Measurements from ENCODE around the gene DLG2. TPM values are rescaled to one million over a fixed set of nuclear protein-coding genes. Genes with fewer than 3 reads are reported as not detected.
A peak's percentile ranks its signal among the peaks of the same experiment; 100 is the strongest.

Gene DLG2
- total RNA-seq, 1 donor from 2014 or later, result 5.9 TPM

GRCh38 chr11:83713708-83714107 lies 1913.4 kb downstream of the DLG2 start:
- Mint-ChIP-seq H3K27me3 (no peaks in the 10 kb centered on the region), H3K4me3 (no peak overlapping the region), H3K27ac (no peak overlapping the region), H3K36me3 (no peaks in the 10 kb centered on the region), H3K4me1 (ENCODE audit: unreplicated experiment) (peaks cover 5% of the 10 kb centered on the region), H3K9me3 (peaks cover 7% of the 10 kb centered on the region)
- DNase-seq (ENCODE audit: extremely low spot score, unreplicated experiment), result no peak
- no peak for TF ChIP-seq CTCF (conservative IDR thresholded peaks at IDR 0.05)

- Mint-ChIP-seq H3K4me3 (no peak overlapping the region), H3K36me3 (no peaks in the 10 kb centered on the region), H3K4me1 (ENCODE audit: unreplicated experiment) (no peaks in the 10 kb centered on the region), H3K27me3 (no peaks in the 10 kb centered on the region), H3K27ac (no peak overlapping the region), H3K9me3 (peaks cover 7% of the 10 kb centered on the region)
- DNase-seq (ENCODE audit: extremely low spot score, unreplicated experiment), result no peak
- no peak for TF ChIP-seq CTCF (conservative IDR thresholded peaks at IDR 0.05)
These were observed 1916.0 kb downstream of the DLG2 start for GRCh38 chr11:83711106-83711527.

GRCh38 chr11:83709434-83709833 lies 1917.7 kb downstream of the DLG2 start:
- Mint-ChIP-seq H3K4me1 (ENCODE audit: unreplicated experiment) (no peaks in the 10 kb centered on the region), H3K27me3 (no peaks in the 10 kb centered on the region), H3K27ac (no peak overlapping the region), H3K4me3 (no peak overlapping the region), H3K36me3 (no peaks in the 10 kb centered on the region), H3K9me3 (no peaks in the 10 kb centered on the region)
- TF ChIP-seq CTCF (conservative IDR thresholded peaks at IDR 0.05), result no peak
- no peak for DNase-seq (ENCODE audit: extremely low spot score, unreplicated experiment)

DNA sequence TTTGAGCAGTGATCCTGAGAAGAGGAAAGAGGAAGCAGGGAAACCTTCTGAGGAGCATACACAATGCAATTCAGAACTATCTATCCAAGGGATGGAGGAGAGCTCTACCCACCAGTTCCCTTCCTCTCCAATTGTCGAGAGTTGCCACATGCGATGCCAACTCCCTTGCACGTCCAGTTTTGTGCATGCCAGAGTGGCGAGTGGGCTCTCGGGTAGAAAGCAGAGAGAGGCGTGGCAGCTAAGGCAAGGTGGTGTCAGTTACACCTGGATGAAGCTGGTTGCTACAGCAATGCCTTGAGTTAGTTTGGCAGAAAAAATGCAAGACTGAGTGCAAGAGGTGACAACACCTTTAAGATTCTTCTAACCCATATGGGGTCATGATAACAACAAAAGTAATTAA lies 1920.6 kb downstream of the DLG2 start:
- Mint-ChIP-seq H3K4me1 (ENCODE audit: unreplicated experiment) (peaks cover 13% of the 10 kb centered on the region), H3K36me3 (no peaks in the 10 kb centered on the region), H3K9me3 (peaks cover under 1% of the 10 kb centered on the region), H3K27me3 (no peaks in the 10 kb centered on the region), H3K27ac (peak overlapping the region; percentile 11), H3K4me3 (no peak overlapping the region)
- DNase-seq (ENCODE audit: extremely low spot score, unreplicated experiment), result no peak
- no peak for TF ChIP-seq CTCF (conservative IDR thresholded peaks at IDR 0.05)

- Mint-ChIP-seq H3K36me3 (no peaks in the 10 kb centered on the region), H3K4me3 (no peak overlapping the region), H3K27me3 (no peaks in the 10 kb centered on the region), H3K4me1 (ENCODE audit: unreplicated experiment) (peaks cover 17% of the 10 kb centered on the region), H3K9me3 (peaks cover 4% of the 10 kb centered on the region), H3K27ac (no peak overlapping the region)
- no peak for TF ChIP-seq CTCF (conservative IDR thresholded peaks at IDR 0.05)
- DNase-seq (ENCODE audit: extremely low spot score, unreplicated experiment), result no peak
These were observed 1924.3 kb downstream of the DLG2 start for GRCh38 chr11:83702796-83703195.

DNA sequence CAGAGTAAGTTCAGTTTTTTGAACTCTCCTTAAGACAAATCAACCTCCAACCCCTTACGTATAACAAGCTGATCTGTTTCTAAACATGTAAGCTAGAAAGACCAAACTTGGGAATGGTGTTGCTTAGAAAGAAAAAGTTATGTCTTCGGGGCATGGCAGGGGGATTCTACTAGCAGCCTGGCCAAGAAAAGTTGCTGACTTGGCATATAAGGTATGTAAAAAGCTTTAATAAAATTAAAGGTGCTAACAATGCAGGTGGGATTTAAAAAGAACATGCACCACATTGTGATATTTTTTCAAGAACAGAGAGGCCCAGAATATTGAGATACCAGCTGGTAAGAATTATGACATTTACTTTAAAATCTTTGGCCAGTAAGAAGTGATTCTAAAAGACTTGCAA lies 1929.6 kb downstream of the DLG2 start:
- no peak for DNase-seq (ENCODE audit: extremely low spot score, unreplicated experiment)
- Mint-ChIP-seq H3K4me1 (ENCODE audit: unreplicated experiment) (peaks cover 15% of the 10 kb centered on the region), H3K9me3 (peaks cover 4% of the 10 kb centered on the region), H3K27me3 (no peaks in the 10 kb centered on the region), H3K4me3 (no peak overlapping the region), H3K36me3 (no peaks in the 10 kb centered on the region), H3K27ac (no peak overlapping the region)
- TF ChIP-seq CTCF (conservative IDR thresholded peaks at IDR 0.05), result no peak
